Activated CD8-positive, alpha-beta memory T cell treated with anti-CD3 and anti-CD28 coated beads, Interleukin-2, amount 10 ng/mL, durations not matched to agents 7 days and 5 days (primary cell): ENCODE results near the gene FXYD1. TPM values are rescaled to one million over a fixed set of nuclear protein-coding genes. Genes with fewer than 3 reads are reported as not detected.
"Not testable (repeated sequence)": the region's sequence is repeated elsewhere in the genome, so short reads cannot be mapped to it uniquely, and the experiment has no call there.

Experiments used
- ATAC-seq: fragments of 150-1000 bp; cut with Tn5 transposase; one replicate; pipeline ENCODE4 v1.10.0; 2021; ENCODE audit warnings: moderate library complexity
- CTCF ChIA-PET: fragments of 350-600 bp; sonication (Branson Sonifier 250); formaldehyde crosslinking; loops from one replicate; lab custom pipeline; 2021; ENCODE audit warnings: antibody characterized with exemption; lab: Charles Lee
- DNase-seq: peaks from one replicate; pipeline ENCODE4 v3.0.0-alpha.2; 2020
- H3K27ac Mint-ChIP-seq: one replicate; pipeline ENCODE4 v1.8.0; 2021; ENCODE audit warnings: mild to moderate bottlenecking, mixed read lengths
- H3K27me3 Mint-ChIP-seq: one replicate; pipeline ENCODE4 v1.8.0; 2021; ENCODE audit warnings: mixed read lengths
- H3K36me3 Mint-ChIP-seq: one replicate; pipeline ENCODE4 v1.8.0; 2021; ENCODE audit warnings: mild to moderate bottlenecking, mixed read lengths
- H3K4me1 Mint-ChIP-seq: one replicate; pipeline ENCODE4 v1.8.0; 2021; ENCODE audit warnings: mixed read lengths
- H3K4me3 Mint-ChIP-seq: one replicate; pipeline ENCODE4 v1.8.0; 2021; ENCODE audit warnings: mild to moderate bottlenecking, moderate library complexity, mixed read lengths
- H3K9me3 Mint-ChIP-seq: one replicate; pipeline ENCODE4 v1.8.0; 2022; ENCODE audit warnings: low read depth, mixed read lengths
- total RNA-seq, 2 experiments: library from RNA; stranded (reverse); gene quantifications; one replicate each; pipeline ENCODE4 v1.2.3, GENCODE V29; 2021

The FXYD1 gene
- total RNA-seq, 2 experiments from 2014 or later: 0.61 TPM; not detected in 1

DNA sequence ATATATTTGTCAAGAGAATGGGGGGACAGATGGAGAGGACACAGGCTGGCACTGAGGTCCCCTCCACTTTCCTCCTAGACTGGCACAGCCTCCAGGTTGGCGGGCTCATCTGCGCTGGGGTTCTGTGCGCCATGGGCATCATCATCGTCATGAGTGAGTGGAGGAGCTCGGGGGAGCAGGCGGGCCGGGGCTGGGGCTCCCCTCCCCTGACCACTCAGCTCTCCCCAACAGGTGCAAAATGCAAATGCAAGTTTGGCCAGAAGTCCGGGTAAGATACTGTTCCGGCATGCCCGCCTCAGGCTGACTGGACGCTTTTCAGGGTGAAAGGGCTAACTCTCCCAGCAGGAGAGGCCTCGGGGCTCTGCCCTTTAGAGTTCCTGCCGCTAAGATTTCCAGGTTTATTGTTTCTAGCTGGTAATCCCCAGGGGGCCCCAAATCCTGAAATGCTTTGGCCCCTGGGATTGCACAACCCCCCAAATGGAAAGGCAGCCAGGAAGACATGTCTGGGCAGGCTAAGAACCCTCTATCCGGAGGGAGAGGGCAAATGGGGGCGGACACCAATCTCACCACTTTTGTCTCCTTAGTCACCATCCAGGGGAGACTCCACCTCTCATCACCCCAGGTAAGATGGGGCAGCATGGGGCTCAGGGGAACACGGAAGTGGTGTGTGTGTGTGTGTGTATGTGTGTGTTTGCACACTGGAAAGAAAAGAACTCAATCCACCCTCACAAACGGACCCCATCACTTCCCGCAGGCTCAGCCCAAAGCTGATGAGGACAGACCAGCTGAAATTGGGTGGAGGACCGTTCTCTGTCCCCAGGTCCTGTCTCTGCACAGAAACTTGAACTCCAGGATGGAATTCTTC is 15.7 kb upstream of the FXYD1 start:
- Mint-ChIP-seq H3K36me3 (no peaks in the 10 kb centered on the region), H3K27ac (no peak overlapping the region), H3K4me3 (no peak overlapping the region), H3K27me3 (no peaks in the 10 kb centered on the region), H3K9me3 (no peaks in the 10 kb centered on the region), H3K4me1 (peaks cover 12% of the 10 kb centered on the region)
- no peak for DNase-seq
- CTCF ChIA-PET: interaction anchor here (4.7 kb wide), 1 partner anchor 13 kb away, joined by 24 read pairs; the partner anchor contains the start of gene LGI4
- no peak for ATAC-seq

- no peak overlapping the region for H3K4me3 Mint-ChIP-seq
- DNase-seq: no peak
- ATAC-seq: no peak
- CTCF ChIA-PET: interaction anchor here (1.6 to 4.7 kb wide), 2 partner anchors 12 to 56 kb away, joined by 5 to 24 read pairs; partner anchors contain the start of gene LGI4
- no peak overlapping the region for H3K27ac Mint-ChIP-seq
- no peaks in the 10 kb centered on the region for H3K36me3 Mint-ChIP-seq
- no peaks in the 10 kb centered on the region for H3K9me3 Mint-ChIP-seq
- no peaks in the 10 kb centered on the region for H3K27me3 Mint-ChIP-seq
- H3K4me1 Mint-ChIP-seq: peaks cover 12% of the 10 kb centered on the region
Observed at GRCh38 chr19:35123573-35123972, 15.1 kb upstream of the FXYD1 start.

GRCh38 chr19:35124098-35125060 is 14.2 kb upstream of the FXYD1 start:
- H3K36me3 Mint-ChIP-seq: no peaks in the 10 kb centered on the region

DNA sequence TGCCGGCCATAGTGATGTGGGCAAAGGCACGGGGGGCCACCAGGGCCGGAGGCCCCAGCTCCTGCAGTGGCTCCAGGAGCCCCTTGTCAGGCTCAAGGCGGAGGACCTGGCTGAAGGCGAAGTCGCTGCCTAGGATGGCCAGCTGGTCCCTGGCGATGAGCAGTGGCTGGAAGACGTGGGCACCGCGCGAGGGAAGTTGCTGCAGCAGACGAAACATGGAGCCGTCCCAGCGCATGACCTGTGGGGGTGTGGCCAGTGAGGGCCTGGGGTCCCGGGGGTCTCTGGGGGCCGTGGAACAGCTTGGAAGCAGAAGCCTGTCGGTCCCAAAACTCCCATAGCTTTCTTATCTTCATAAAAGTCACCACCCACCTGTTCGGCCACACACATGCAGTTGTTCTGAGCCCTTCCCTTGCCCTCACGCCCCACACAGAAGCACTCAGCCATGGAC is 13.3 kb upstream of the FXYD1 start:
- DNase-seq (no peak), ATAC-seq (no peak)
- Mint-ChIP-seq H3K36me3 (no peaks in the 10 kb centered on the region), H3K9me3 (no peaks in the 10 kb centered on the region), H3K27me3 (no peaks in the 10 kb centered on the region), H3K27ac (no peak overlapping the region), H3K4me1 (peaks cover 12% of the 10 kb centered on the region), H3K4me3 (no peak overlapping the region)
- CTCF ChIA-PET: interaction anchor here (1.0 to 4.7 kb wide), 4 partner anchors 11 to 124 kb away, joined by 3 to 24 read pairs (median 5); partner anchors contain the start of gene LGI4

More at GRCh38 chr19:35124098-35125060, 14.2 kb upstream of the FXYD1 start:
- H3K9me3 Mint-ChIP-seq: no peaks in the 10 kb centered on the region
- peak overlapping the region; percentile 67 for H3K4me3 Mint-ChIP-seq
- H3K27ac Mint-ChIP-seq: peak overlapping the region; percentile 39
- peak; percentile 90 for DNase-seq
- H3K4me1 Mint-ChIP-seq: peaks cover 12% of the 10 kb centered on the region
- CTCF ChIA-PET: interaction anchor here (0.6 to 4.7 kb wide), 7 partner anchors 11 to 127 kb away, joined by 3 to 24 read pairs (median 5); partner anchors contain the start of gene LGI4
- no peaks in the 10 kb centered on the region for H3K27me3 Mint-ChIP-seq
- peak; percentile 98 for ATAC-seq

- CTCF ChIA-PET: interaction anchor here (4.7 kb wide), 1 partner anchor 10 kb away, joined by 24 read pairs; the partner anchor contains the start of gene LGI4
- Mint-ChIP-seq H3K27ac (no peak overlapping the region), H3K36me3 (no peaks in the 10 kb centered on the region), H3K4me1 (peaks cover 12% of the 10 kb centered on the region), H3K27me3 (no peaks in the 10 kb centered on the region), H3K4me3 (no peak overlapping the region), H3K9me3 (no peaks in the 10 kb centered on the region)
- ATAC-seq (no peak), DNase-seq (no peak)
Observed at GRCh38 chr19:35125749-35126623, 12.6 kb upstream of the FXYD1 start.

GRCh38 chr19:35126624-35126959 is 12.0 kb upstream of the FXYD1 start:
- Mint-ChIP-seq H3K9me3 (no peaks in the 10 kb centered on the region), H3K27ac (no peak overlapping the region), H3K4me3 (no peak overlapping the region), H3K36me3 (no peaks in the 10 kb centered on the region), H3K27me3 (no peaks in the 10 kb centered on the region), H3K4me1 (peaks cover 12% of the 10 kb centered on the region)
- ATAC-seq (no peak), DNase-seq (no peak)
- CTCF ChIA-PET: interaction anchor here (1.6 to 4.7 kb wide), 2 partner anchors 9 to 15 kb away, joined by 3 to 24 read pairs; partner anchors contain the start of gene LGI4

GRCh38 chr19:35127871-35128270 is 10.8 kb upstream of the FXYD1 start:
- no peak overlapping the region for H3K4me3 Mint-ChIP-seq
- H3K36me3 Mint-ChIP-seq: no peaks in the 10 kb centered on the region
- CTCF ChIA-PET: interaction anchor here (1.1 to 4.7 kb wide), 3 partner anchors 8 to 13 kb away, joined by 3 to 24 read pairs (median 3); partner anchors contain the start of gene LGI4
- ATAC-seq: no peak
- no peaks in the 10 kb centered on the region for H3K9me3 Mint-ChIP-seq
- no peak overlapping the region for H3K27ac Mint-ChIP-seq
- H3K4me1 Mint-ChIP-seq: peaks cover 12% of the 10 kb centered on the region
- DNase-seq: no peak
- no peaks in the 10 kb centered on the region for H3K27me3 Mint-ChIP-seq

GRCh38 chr19:35128398-35129057 is 10.1 kb upstream of the FXYD1 start:
- Mint-ChIP-seq H3K27me3 (no peaks in the 10 kb centered on the region), H3K9me3 (no peaks in the 10 kb centered on the region), H3K27ac (no peak overlapping the region), H3K4me1 (peaks cover 12% of the 10 kb centered on the region), H3K36me3 (no peaks in the 10 kb centered on the region), H3K4me3 (no peak overlapping the region)
- CTCF ChIA-PET: no interaction called here
- DNase-seq: no peak
- ATAC-seq: no peak

GRCh38 chr19:35129724-35130274 is 8.8 kb upstream of the FXYD1 start:
- CTCF ChIA-PET: interaction anchor here (1.2 kb wide), 1 partner anchor 12 kb away, joined by 3 read pairs; no protein-coding TSS in a partner anchor
- ATAC-seq, H3K4me3 Mint-ChIP-seq, H3K4me1 Mint-ChIP-seq, H3K27ac Mint-ChIP-seq, DNase-seq, H3K27me3 Mint-ChIP-seq, H3K36me3 Mint-ChIP-seq, H3K9me3 Mint-ChIP-seq: not testable (repeated sequence)

DNA sequence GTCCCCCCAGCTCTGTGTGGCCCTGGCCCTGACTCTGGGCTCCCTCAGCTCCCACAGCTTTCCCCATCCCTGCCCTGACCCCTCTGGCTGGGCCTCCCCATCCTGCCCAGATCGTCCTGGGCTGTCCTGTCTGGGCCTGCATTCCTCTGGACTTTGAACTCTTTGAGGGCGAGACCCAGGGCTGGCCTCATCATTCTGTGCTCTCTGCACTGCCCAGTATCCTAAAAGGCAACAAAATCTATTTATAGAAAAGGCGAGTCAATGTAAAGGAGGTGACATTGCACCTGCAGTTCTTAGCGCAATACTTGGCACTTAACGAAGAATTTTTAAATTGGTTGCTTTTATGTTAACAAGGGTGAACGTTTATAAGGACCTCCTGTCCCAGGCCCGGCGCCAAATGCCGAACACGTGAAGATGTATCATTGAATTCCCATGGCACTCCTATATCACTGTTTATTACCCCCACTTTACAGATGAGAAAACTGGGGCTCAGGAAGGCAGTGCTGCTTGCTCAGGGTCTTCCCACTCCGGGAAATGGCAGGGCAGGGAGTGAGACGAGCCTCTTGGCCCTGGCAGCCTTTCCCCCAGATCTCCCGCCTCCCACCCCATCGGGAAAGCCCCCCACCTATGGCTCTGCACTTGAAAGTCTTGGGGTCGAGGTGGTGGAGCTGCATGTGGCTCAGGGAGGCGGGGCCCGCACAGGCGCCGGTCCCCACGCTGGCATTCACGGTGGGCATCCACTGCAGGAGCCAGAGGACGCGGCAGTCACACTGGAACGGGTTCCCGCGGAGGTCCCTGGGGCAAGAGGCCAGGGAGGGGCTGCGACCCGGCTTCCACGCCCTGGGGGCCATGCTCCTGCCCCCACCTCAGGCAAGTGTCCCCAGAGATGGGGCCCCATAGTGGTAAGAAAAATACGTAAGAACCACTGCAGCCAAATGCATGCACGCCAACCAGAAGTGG is 7.6 kb upstream of the FXYD1 start:
- Mint-ChIP-seq H3K27ac (no peak overlapping the region), H3K4me3 (no peak overlapping the region), H3K27me3 (no peaks in the 10 kb centered on the region), H3K4me1 (peaks cover 5% of the 10 kb centered on the region), H3K9me3 (no peaks in the 10 kb centered on the region), H3K36me3 (no peaks in the 10 kb centered on the region)
- no peak for ATAC-seq
- CTCF ChIA-PET: interaction anchor here (1.2 kb wide), 1 partner anchor 11 kb away, joined by 3 read pairs; no protein-coding TSS in a partner anchor
- no peak for DNase-seq

- Mint-ChIP-seq H3K36me3 (no peaks in the 10 kb centered on the region), H3K4me3 (no peak overlapping the region), H3K9me3 (no peaks in the 10 kb centered on the region), H3K27me3 (peaks cover 3% of the 10 kb centered on the region), H3K4me1 (peaks cover 5% of the 10 kb centered on the region), H3K27ac (no peak overlapping the region)
- CTCF ChIA-PET: no interaction called here
- ATAC-seq: no peak
- DNase-seq: no peak
Observed at GRCh38 chr19:35132254-35132653, 6.4 kb upstream of the FXYD1 start.
